ENCODE measurements around the gene TMEM144. TPM values are rescaled to one million over a fixed set of nuclear protein-coding genes. Genes with fewer than 3 reads are reported as not detected.
A peak's percentile ranks its signal among the peaks of the same experiment; 100 is the strongest.
"Not testable (repeated sequence)": the region's sequence is repeated elsewhere in the genome, so short reads cannot be mapped to it uniquely, and the experiment has no call there.

Gene TMEM144
- total and polyA plus RNA-seq, 7 donors: 0.53 to 1.9 (median 1.0) TPM

DNA sequence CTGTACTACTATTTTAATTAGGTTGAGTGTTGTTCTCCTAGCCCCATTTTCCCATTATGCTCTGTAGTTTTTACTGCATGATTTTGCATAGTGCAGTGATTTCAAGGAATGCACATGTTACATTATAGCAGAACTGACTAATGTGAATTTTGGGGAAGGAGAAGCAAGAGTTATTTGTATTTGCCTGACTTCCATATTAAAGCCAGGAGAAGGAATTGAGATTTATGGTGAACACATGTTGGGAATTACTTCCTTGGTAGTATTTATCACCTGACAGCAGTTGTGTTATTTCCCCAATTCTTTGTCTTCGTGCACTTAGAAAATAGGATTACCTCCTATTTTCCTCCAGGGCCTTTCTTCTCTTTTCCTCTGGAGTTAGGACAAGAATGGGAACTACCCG lies 3.2 kb downstream of the TMEM144 start:
- TF ChIP-seq CTCF (IDR thresholded peaks at IDR 0.05): no peak
- WGBS, 3 donors: 80 to 91% (median 85%) methylated on average over 2 of the region's 2 CpGs
- Histone ChIP-seq H3K4me3 (no peak overlapping the region), H3K27me3 (ENCODE audit: insufficient read depth in 3 of 3, low read length in 2 of 3) (no peaks in the 10 kb centered on the region), H3K27ac (no peak overlapping the region), H3K4me1 (peaks cover 19% of the 10 kb centered on the region), H3K9me3 (no peaks in the 10 kb centered on the region), H3K36me3 (ENCODE audit: insufficient read depth in 1 of 2, low read depth in 1 of 2) (no peaks in the 10 kb centered on the region)
- DNase-seq (no peak), ATAC-seq (no peak)
- intact Hi-C loops (cut with DNase I): loop anchor here in 1 of 2 donors (5.0 kb wide), 1 partner anchor 39 kb away; no protein-coding TSS in a partner anchor

- Histone ChIP-seq H3K36me3 (ENCODE audit: insufficient read depth in 1 of 2, low read depth in 1 of 2) (no peaks in the 10 kb centered on the region), H3K4me1 (peaks cover 19% of the 10 kb centered on the region), H3K27ac (no peak overlapping the region), H3K4me3 (no peak overlapping the region), H3K9me3 (no peaks in the 10 kb centered on the region), H3K27me3 (ENCODE audit: insufficient read depth in 3 of 3, low read length in 2 of 3) (no peaks in the 10 kb centered on the region)
- no peak for DNase-seq
- intact Hi-C loops (cut with DNase I): loop anchor here in 1 of 2 donors (5.0 kb wide), 1 partner anchor 37 kb away; no protein-coding TSS in a partner anchor
- no peak for TF ChIP-seq CTCF (IDR thresholded peaks at IDR 0.05)
- 63 to 75% (median 73%) methylated on average over 1 of the region's 1 CpG for WGBS, 3 donors
- ATAC-seq: no peak
These were observed 4.6 kb downstream of the TMEM144 start for GRCh38 chr4:158214856-158215255.

GRCh38 chr4:158217763-158218162 lies 7.5 kb downstream of the TMEM144 start:
- WGBS, 3 donors: 24 to 40% (median 29%) methylated on average over 5 of the region's 5 CpGs
- Histone ChIP-seq H3K9me3 (no peaks in the 10 kb centered on the region), H3K27ac (no peak overlapping the region), H3K27me3 (ENCODE audit: insufficient read depth in 3 of 3, low read length in 2 of 3) (no peaks in the 10 kb centered on the region), H3K4me3 (no peak overlapping the region), H3K4me1 (peaks cover 10% of the 10 kb centered on the region), H3K36me3 (ENCODE audit: insufficient read depth in 1 of 2, low read depth in 1 of 2) (no peaks in the 10 kb centered on the region)
- ATAC-seq: peak in 1 of 4 donors; percentile 54
- intact Hi-C loops (cut with DNase I): no loop called here
- DNase-seq: no peak
- no peak for TF ChIP-seq CTCF (IDR thresholded peaks at IDR 0.05)

- no peaks in the 10 kb centered on the region for H3K27me3 ChIP-seq (ENCODE audit: insufficient read depth in 3 of 3, low read length in 2 of 3)
- 80 to 94% (median 88%) methylated on average over 1 of the region's 1 CpG for WGBS, 3 donors
- no peak overlapping the region for H3K4me3 ChIP-seq
- ATAC-seq (no peak), DNase-seq (no peak)
- no peaks in the 10 kb centered on the region for H3K9me3 ChIP-seq
- no peaks in the 10 kb centered on the region for H3K36me3 ChIP-seq (ENCODE audit: insufficient read depth in 1 of 2, low read depth in 1 of 2)
- H3K4me1 ChIP-seq: peaks cover 10% of the 10 kb centered on the region
- no peak for TF ChIP-seq CTCF (IDR thresholded peaks at IDR 0.05)
- H3K27ac ChIP-seq: no peak overlapping the region
- intact Hi-C loops (cut with DNase I): no loop called here
These were observed 9.3 kb downstream of the TMEM144 start for GRCh38 chr4:158219623-158220022.

DNA sequence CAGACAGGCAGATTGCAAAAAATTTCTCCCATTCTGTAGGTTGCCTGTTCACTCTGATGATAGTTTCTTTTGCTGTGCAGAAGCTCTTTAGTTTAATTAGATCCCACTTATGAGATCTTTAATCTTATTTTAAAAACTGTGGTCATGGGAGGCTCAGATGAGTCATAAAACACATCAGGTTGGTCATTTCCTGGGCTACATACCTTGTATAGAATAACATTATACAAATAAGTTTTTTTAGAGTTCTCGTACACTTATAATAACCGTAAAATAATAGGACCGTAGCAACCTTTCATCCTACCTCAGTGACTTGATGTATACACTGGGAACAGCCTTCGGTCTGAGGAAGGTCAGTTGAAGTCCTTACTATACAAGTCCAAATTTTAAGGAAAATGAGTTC lies 14.0 kb downstream of the TMEM144 start:
- ATAC-seq; H3K27me3 ChIP-seq (ENCODE audit: insufficient read depth in 3 of 3, low read length in 2 of 3); intact Hi-C loops (cut with DNase I); H3K36me3 ChIP-seq (ENCODE audit: insufficient read depth in 1 of 2, low read depth in 1 of 2); H3K4me3 ChIP-seq; H3K27ac ChIP-seq; H3K9me3 ChIP-seq; H3K4me1 ChIP-seq; DNase-seq: not testable (repeated sequence)
- WGBS, 3 donors: 91 to 95% (median 94%) methylated on average over 4 of the region's 4 CpGs

DNA sequence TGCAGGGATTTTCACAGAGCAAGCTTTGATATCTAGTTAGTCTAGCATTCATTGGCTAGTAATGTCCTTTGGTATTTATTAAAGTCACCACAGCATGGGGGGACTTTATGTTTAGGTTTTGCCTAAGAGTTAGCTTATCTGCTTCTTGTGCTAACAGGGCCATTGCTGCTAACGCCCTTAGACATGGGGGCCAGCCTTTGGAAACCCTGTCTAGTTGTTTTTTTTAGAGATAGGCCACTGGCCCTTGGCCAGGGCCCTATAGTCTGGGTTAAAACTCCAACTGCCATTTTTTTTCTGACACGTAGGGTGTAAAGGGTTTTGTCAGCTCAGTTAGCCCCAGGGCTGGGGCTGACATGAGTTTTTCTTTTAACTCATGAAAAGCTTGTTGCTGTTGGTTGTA lies 14.7 kb downstream of the TMEM144 start:
- H3K27ac ChIP-seq; H3K36me3 ChIP-seq (ENCODE audit: insufficient read depth in 1 of 2, low read depth in 1 of 2); H3K27me3 ChIP-seq (ENCODE audit: insufficient read depth in 3 of 3, low read length in 2 of 3); intact Hi-C loops (cut with DNase I); DNase-seq; H3K4me3 ChIP-seq; H3K4me1 ChIP-seq; ATAC-seq; H3K9me3 ChIP-seq: not testable (repeated sequence)
- 86 to 92% (median 89%) methylated on average over 2 of the region's 2 CpGs for WGBS, 3 donors

DNA sequence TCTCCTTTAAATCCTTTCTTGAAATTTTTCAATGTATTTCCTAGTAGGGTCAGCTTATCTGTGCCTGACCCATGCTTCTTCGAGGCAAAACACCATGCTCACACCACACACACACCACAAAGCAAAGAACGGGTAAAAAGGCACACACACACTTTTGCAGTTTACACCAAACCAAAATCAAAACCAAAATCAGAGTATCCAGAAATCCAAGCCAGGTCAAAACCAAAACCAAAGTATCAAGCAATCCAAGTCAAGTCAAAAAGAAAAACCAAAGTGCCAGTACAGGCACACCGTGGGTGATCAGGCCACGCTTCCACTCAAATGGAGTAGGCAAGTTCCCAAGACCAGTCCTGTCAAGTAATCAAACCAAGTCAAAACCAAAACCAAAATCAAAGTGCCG lies 17.6 kb downstream of the TMEM144 start:
- H3K36me3 ChIP-seq (ENCODE audit: insufficient read depth in 1 of 2, low read depth in 1 of 2); H3K27ac ChIP-seq; intact Hi-C loops (cut with DNase I): not testable (repeated sequence)

GRCh38 chr4:158228399-158228798 lies 18.1 kb downstream of the TMEM144 start:
- ATAC-seq; H3K27me3 ChIP-seq (ENCODE audit: insufficient read depth in 3 of 3, low read length in 2 of 3); DNase-seq; H3K4me3 ChIP-seq; H3K36me3 ChIP-seq (ENCODE audit: insufficient read depth in 1 of 2, low read depth in 1 of 2); H3K9me3 ChIP-seq; H3K27ac ChIP-seq; H3K4me1 ChIP-seq; intact Hi-C loops (cut with DNase I): not testable (repeated sequence)
- WGBS, 3 donors: 96% methylated on average over 17 of the region's 17 CpGs

More for the DNA sequence above, 17.6 kb downstream of the TMEM144 start:
- not testable (repeated sequence) for H3K4me3 ChIP-seq; DNase-seq; ATAC-seq; H3K4me1 ChIP-seq; H3K9me3 ChIP-seq; H3K27me3 ChIP-seq (ENCODE audit: insufficient read depth in 3 of 3, low read length in 2 of 3)
- 93 to 95% (median 94%) methylated on average over 5 of the region's 5 CpGs for WGBS, 3 donors

Measured in psoas muscle (tissue), 8 donors.